Stomach (tissue), 9 donors: Measurements from ENCODE around the gene PLCXD1. TPM values are rescaled to one million over a fixed set of nuclear protein-coding genes. Genes with fewer than 3 reads are reported as not detected.
"Not testable (repeated sequence)": the region's sequence is repeated elsewhere in the genome, so short reads cannot be mapped to it uniquely, and the experiment has no call there.

Source experiments
- DNase-seq, 2 donors: peaks; one replicate each; pipeline versions ENCODE4 v3.0.0 to v3.0.0-alpha.2; 2013 to 2019
- H3K27ac ChIP-seq, 5 donors: fragments of 200-600 bp in 4 of 5; sonication (generic) in 4 of 5; one replicate each; pipeline ENCODE4 v1.5.1; 2013 to 2019; ENCODE audit warnings: mild to moderate bottlenecking in 1 of 5, moderate library complexity in 1 of 5
- H3K27me3 ChIP-seq, 3 donors: fragments of 200-600 bp; sonication (generic); one replicate each; pipeline ENCODE4 v1.5.1; 2017 to 2019; ENCODE audit warnings: mixed run types in 1 of 3
- H3K36me3 ChIP-seq, 4 donors: fragments of 200-600 bp; sonication (generic); 1 replicate in 3 of 4; 2 replicates in 1 of 4; pipeline ENCODE4 v1.5.1; 2016 to 2019
- H3K4me1 ChIP-seq, 4 donors: fragments of 200-600 bp; sonication (generic); one replicate each; pipeline ENCODE4 v1.5.1; 2016 to 2019
- H3K4me3 ChIP-seq, 4 donors: fragments of 200-600 bp; sonication (generic) in 3 of 4; one replicate each; pipeline ENCODE4 v1.5.1; 2016 to 2019; ENCODE audit warnings: mild to moderate bottlenecking in 1 of 4
- H3K9me3 ChIP-seq, 4 donors: fragments of 200-600 bp; sonication (generic); one replicate each; pipeline ENCODE4 v1.5.1; 2016 to 2019
- EP300 ChIP-seq: sonication (generic); formaldehyde crosslinking; IDR thresholded peaks from one replicate; pipeline ENCODE4 v1.6.1; 2017; ENCODE audit warnings: antibody characterized with exemption
- POLR2A ChIP-seq, 4 donors: fragments of 450-650 bp; IDR thresholded peaks; one replicate each; pipeline ENCODE4 v1.6.1; 2016; ENCODE audit warnings: antibody characterized with exemption in 4 of 4, control low read depth in 2 of 4, mild to moderate bottlenecking in 1 of 4, moderate library complexity in 1 of 4
- POLR2AphosphoS5 ChIP-seq, 3 donors: sonication (generic); formaldehyde crosslinking; IDR thresholded peaks; one replicate each; pipeline ENCODE4 v1.6.1; 2016; ENCODE audit warnings: antibody characterized with exemption in 3 of 3
- WGBS, 5 donors: extraction: QIAGEN DNeasy Blood & Tissue Kit in 3 of 5; methylation state at CpG; one replicate each; pipeline versions ENCODE4 v1.1.5 to v1.1.7; 2013 to 2018; 5-methylcytosine and 5-hydroxymethylcytosine counted together
- intact Hi-C: fragments of 100-400 bp; cut with DNase I; formaldehyde crosslinking; loops from one replicate; pipeline ENCODE4 v1.15.1; 2023; ENCODE audit warnings: low total_unique reads
- polyA plus RNA-seq, 3 donors: library from polyadenylated mRNA; stranded (reverse); fragments of 200-250 nt; gene quantifications; one replicate each; pipeline ENCODE4 v1.2.3, GENCODE V29; 2013
- total RNA-seq, 5 donors: library from RNA; depleted of rRNA; stranded (reverse); fragments of >200 nt; gene quantifications; one replicate each; pipeline versions ENCODE4 v1.1.0 to v1.2.3, GENCODE V29; 2014 to 2016
- TF ChIP-seq, protein P1 (sequence below), 7 experiments: fragments of 450-650 bp in 4 of 7; fragments of 200-600 bp in 3 of 7; sonication (generic) in 3 of 7; IDR thresholded peaks; one replicate each; pipeline ENCODE4 v1.5.1; 2016 to 2019; ENCODE audit warnings: antibody characterized with exemption in 7 of 7, control low read depth in 2 of 7, mild to moderate bottlenecking in 1 of 7
- donor health status: healthy with polysubstance abuse.
- donor health status: Bipolar disorder and iron deficiency.
- donor health status: healthy.

Gene PLCXD1
- total and polyA plus RNA-seq, 8 donors = 8.4 to 114 (median 23.4) TPM

DNA sequence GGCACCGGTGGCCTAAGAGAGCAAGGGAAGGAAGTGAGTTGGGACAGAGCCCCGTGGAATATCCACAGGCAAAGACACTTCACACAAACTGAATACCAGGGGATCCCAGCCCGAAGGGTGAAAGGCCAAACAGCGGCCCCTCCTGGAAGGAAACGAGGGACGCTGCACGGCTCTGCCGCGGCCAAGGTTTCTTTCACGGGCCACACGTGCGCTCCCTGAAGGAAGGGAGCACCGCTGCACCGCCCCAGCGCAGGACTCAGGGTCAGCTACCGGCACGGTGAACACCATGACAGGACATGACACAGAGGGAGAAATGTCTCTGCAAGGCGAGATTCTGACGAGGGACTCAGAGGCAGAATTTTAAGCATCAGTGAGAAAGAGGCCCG lies 69.0 kb downstream of the PLCXD1 start:
- peaks cover 0 to 31% (median 18%) of the 10 kb centered on the region in 4 donors for H3K36me3 ChIP-seq
- H3K9me3 ChIP-seq = no peaks in the 10 kb centered on the region
- TF ChIP-seq POLR2A (IDR thresholded peaks at IDR 0.05) = no peak
- TF ChIP-seq EP300 = no peak
- TF ChIP-seq POLR2AphosphoS5 (IDR thresholded peaks at IDR 0.05) = no peak
- 84 to 90% (median 89%) methylated on average over 20 of the region's 20 CpGs for WGBS, 5 donors
- intact Hi-C loops = no loop called here
- H3K4me1 ChIP-seq = no peaks in the 10 kb centered on the region
- DNase-seq = no peak
- H3K4me3 ChIP-seq = no peak overlapping the region
- H3K27me3 ChIP-seq = no peaks in the 10 kb centered on the region
- H3K27ac ChIP-seq = no peak overlapping the region

DNA sequence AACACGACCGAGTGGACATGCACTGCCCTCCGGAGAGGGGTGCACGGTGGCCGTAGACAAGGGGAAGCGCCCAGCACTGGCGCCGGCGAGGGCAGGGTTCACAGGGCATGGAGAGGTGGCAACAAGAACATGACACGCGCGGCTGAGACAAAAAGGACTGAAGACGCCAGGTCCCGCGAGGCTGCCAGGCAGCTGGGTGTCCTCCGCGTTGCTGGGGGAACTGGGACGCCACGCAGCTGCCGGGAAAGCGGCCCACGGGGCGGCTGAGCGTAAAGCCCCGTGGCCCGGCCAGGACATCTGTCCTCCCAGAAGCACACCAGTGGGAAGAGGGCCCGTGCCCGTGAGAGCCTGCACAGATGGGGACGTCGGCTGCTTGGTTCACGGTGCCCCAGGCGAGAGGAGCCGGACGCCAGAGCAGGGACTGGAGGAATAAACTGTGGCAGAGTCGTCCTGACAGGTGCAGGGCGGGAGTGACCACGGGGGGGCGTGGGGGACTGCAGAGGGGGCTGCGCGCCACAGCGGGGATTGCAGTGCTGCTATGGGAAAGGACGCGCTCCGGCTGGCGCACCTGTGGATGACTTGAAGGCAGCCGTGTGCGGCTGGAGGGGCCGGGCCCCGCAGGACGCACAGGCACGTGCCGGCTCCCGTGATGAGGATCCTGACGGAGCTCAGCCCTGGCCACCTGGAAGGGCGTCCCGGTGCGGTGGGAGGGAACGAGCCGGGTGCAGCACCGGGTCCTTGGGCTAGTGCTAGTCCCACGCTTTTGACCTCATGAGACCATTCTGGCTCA lies 69.5 kb downstream of the PLCXD1 start:
- H3K4me3 ChIP-seq = no peak overlapping the region
- WGBS, 5 donors = 92 to 97% (median 96%) methylated on average over 53 to 61 of the region's 61 CpGs
- H3K36me3 ChIP-seq = peaks cover 0 to 28% (median 15%) of the 10 kb centered on the region in 4 donors
- no peak for DNase-seq
- H3K27me3 ChIP-seq = no peaks in the 10 kb centered on the region
- intact Hi-C loops = no loop called here
- H3K27ac ChIP-seq = no peak overlapping the region
- TF ChIP-seq POLR2A (IDR thresholded peaks at IDR 0.05) = no peak
- TF ChIP-seq EP300 = no peak
- TF ChIP-seq, protein P1, sequence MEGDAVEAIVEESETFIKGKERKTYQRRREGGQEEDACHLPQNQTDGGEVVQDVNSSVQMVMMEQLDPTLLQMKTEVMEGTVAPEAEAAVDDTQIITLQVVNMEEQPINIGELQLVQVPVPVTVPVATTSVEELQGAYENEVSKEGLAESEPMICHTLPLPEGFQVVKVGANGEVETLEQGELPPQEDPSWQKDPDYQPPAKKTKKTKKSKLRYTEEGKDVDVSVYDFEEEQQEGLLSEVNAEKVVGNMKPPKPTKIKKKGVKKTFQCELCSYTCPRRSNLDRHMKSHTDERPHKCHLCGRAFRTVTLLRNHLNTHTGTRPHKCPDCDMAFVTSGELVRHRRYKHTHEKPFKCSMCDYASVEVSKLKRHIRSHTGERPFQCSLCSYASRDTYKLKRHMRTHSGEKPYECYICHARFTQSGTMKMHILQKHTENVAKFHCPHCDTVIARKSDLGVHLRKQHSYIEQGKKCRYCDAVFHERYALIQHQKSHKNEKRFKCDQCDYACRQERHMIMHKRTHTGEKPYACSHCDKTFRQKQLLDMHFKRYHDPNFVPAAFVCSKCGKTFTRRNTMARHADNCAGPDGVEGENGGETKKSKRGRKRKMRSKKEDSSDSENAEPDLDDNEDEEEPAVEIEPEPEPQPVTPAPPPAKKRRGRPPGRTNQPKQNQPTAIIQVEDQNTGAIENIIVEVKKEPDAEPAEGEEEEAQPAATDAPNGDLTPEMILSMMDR (IDR thresholded peaks at IDR 0.05) = no peak
- TF ChIP-seq POLR2AphosphoS5 (IDR thresholded peaks at IDR 0.05) = no peak
- H3K9me3 ChIP-seq = no peaks in the 10 kb centered on the region
- no peaks in the 10 kb centered on the region for H3K4me1 ChIP-seq

DNA sequence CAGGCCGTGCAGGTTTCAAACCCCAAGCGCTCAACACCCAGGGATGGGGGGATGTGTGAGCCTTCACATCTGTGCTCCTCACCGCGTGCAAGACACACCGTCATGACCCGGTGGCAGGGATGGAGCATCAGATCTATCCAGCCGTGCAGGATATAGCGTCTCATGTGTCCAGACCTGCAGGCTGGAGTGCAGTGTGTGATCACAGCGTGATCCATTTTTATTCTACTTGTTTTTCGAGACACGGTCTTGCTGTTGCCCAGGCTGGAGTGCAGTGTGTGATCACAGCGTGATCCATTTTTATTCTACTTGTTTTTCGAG lies 70.1 kb downstream of the PLCXD1 start:
- intact Hi-C loops, H3K27ac ChIP-seq: not testable (repeated sequence)

DNA sequence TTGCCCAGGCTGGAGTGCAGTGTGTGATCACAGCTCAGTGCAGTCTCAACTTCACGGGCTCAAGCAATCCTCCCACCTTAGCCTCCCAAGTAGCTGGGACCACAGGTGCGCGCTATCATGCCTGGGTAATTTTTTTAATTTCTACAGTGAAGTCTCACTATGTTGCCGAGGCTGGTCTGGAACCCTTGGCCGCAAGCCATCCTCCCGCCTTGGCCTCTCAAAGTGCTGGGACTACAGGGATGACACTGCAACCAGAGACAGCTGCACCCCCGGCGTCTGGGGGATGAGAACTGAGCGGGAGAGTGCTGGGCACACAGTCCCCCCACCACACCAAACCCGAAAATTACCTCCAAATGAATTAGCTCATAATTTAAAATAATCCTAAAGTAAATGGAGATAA lies 70.6 kb downstream of the PLCXD1 start:
- intact Hi-C loops = no loop called here

More for the DNA sequence above, 70.1 kb downstream of the PLCXD1 start:
- H3K36me3 ChIP-seq = peaks cover 0 to 26% (median 13%) of the 10 kb centered on the region in 4 donors
- not testable (repeated sequence) for H3K4me3 ChIP-seq, H3K4me1 ChIP-seq, DNase-seq, H3K9me3 ChIP-seq, H3K27me3 ChIP-seq
- WGBS, 5 donors = 91 to 98% (median 97%) methylated on average over 11 to 13 of the region's 13 CpGs

DNA sequence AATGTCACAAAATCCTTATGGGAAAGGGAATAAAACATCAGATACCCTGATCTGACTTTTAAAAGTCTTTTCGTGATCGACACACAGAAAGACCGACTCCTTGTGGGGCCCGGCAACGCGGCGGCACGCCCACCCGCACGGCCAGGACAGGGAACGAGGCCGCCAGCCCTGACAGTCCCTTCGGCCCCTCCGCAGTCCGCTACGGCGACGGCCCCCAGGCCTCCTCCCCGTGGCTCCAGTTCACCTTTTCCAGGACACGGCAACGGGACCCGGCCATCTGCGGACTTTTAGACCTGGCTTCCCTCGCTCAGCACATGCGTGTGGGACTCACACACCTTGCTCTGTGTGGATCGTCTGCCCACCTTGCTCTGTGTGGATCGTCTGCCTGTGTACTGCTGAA lies 71.0 kb downstream of the PLCXD1 start:
- no peak for TF ChIP-seq POLR2AphosphoS5 (IDR thresholded peaks at IDR 0.05)
- no peak for TF ChIP-seq POLR2A (IDR thresholded peaks at IDR 0.05)
- TF ChIP-seq EP300 = no peak
- TF ChIP-seq, protein P1 (IDR thresholded peaks at IDR 0.05) = no peak
- no peaks in the 10 kb centered on the region for H3K27me3 ChIP-seq
- H3K36me3 ChIP-seq = peaks cover 0 to 21% (median 7%) of the 10 kb centered on the region in 4 donors
- intact Hi-C loops = no loop called here
- no peaks in the 10 kb centered on the region for H3K4me1 ChIP-seq
- WGBS, 5 donors = 96 to 98% (median 97%) methylated on average over 25 to 27 of the region's 27 CpGs
- no peak for DNase-seq
- no peak overlapping the region for H3K27ac ChIP-seq
- no peak overlapping the region for H3K4me3 ChIP-seq
- no peaks in the 10 kb centered on the region for H3K9me3 ChIP-seq

More for the DNA sequence above, 70.6 kb downstream of the PLCXD1 start:
- no peak for DNase-seq
- H3K36me3 ChIP-seq = peaks cover 0 to 22% (median 9%) of the 10 kb centered on the region in 4 donors
- H3K9me3 ChIP-seq = no peaks in the 10 kb centered on the region
- no peaks in the 10 kb centered on the region for H3K27me3 ChIP-seq
- H3K4me3 ChIP-seq = no peak overlapping the region
- TF ChIP-seq, protein P1 (IDR thresholded peaks at IDR 0.05) = no peak
- TF ChIP-seq POLR2A (IDR thresholded peaks at IDR 0.05) = no peak
- no peaks in the 10 kb centered on the region for H3K4me1 ChIP-seq
- H3K27ac ChIP-seq = no peak overlapping the region
- 92 to 97% (median 96%) methylated on average over 10 of the region's 10 CpGs for WGBS, 5 donors
